GM12878 (cell line): Measurements from ENCODE around the gene RPLP2.
A peak's percentile ranks its signal among the peaks of the same experiment; 100 is the strongest.

Experiments used
- CTCF ChIP-seq, 3 experiments: IDR thresholded peaks in 2 of 3; conservative IDR thresholded peaks in 1 of 3; 2 replicates each; pipeline ENCODE4 v1.5.1; 2011; ENCODE audit warnings: low read depth in 3 of 3, low read length in 3 of 3, mild to moderate bottlenecking in 3 of 3, control low read depth in 2 of 3, moderate library complexity in 2 of 3, inconsistent platforms in 1 of 3, mixed read lengths in 1 of 3; ENCODE audit not compliant: control insufficient read depth in 2 of 3, insufficient read depth in 1 of 3; ENCODE audit errors: extremely low read depth in 1 of 3
- CUX1 ChIP-seq: IDR thresholded peaks from 2 replicates; pipeline ENCODE4 v1.6.1; 2012; ENCODE audit warnings: improper control_type of control experiment, low read depth, low read length; ENCODE audit not compliant: insufficient replicate concordance
- JUND ChIP-seq: IDR thresholded peaks from 2 replicates; pipeline ENCODE4 v1.6.1; 2012; ENCODE audit warnings: low read depth, mild to moderate bottlenecking, low read length, improper control_type of control experiment, moderate library complexity
- LARP7 ChIP-seq: fragments of 450-650 bp; IDR thresholded peaks from 2 replicates; pipeline ENCODE4 v1.6.1; 2017; ENCODE audit warnings: mild to moderate bottlenecking
- PKNOX1 ChIP-seq: fragments of 450-650 bp; IDR thresholded peaks from 2 replicates; pipeline ENCODE4 v1.6.1; 2016; ENCODE audit warnings: mild to moderate bottlenecking
- POLR2A ChIP-seq: IDR thresholded peaks from 2 replicates; pipeline ENCODE4 v1.6.1; 2011; ENCODE audit warnings: low read depth, mild to moderate bottlenecking, low read length
- POLR2AphosphoS5 ChIP-seq: IDR thresholded peaks from 2 replicates; pipeline ENCODE4 v1.6.1; 2011; ENCODE audit warnings: mild to moderate bottlenecking, low read length, inconsistent platforms
- PRDM15 ChIP-seq: fragments of 450-650 bp; formaldehyde crosslinking; IDR thresholded peaks from 2 replicates; pipeline ENCODE4 v1.4.0; 2020; ENCODE audit warnings: mild to moderate bottlenecking, moderate library complexity
- RAD21 ChIP-seq: IDR thresholded peaks from 2 replicates; pipeline ENCODE4 v1.6.1; 2011; ENCODE audit warnings: mild to moderate bottlenecking, low read depth, low read length, moderate library complexity; ENCODE audit not compliant: insufficient read depth
- RAD51 ChIP-seq: fragments of 450-650 bp; IDR thresholded peaks from 2 replicates; pipeline ENCODE4 v1.6.1; 2016; ENCODE audit warnings: moderate library complexity, mild to moderate bottlenecking, inconsistent platforms
- REST ChIP-seq: IDR thresholded peaks from 2 replicates; pipeline ENCODE4 v1.6.1; 2012; ENCODE audit warnings: mild to moderate bottlenecking, low read depth, low read length
- YY1 ChIP-seq: IDR thresholded peaks from 2 replicates; pipeline ENCODE4 v1.6.1; 2011; ENCODE audit warnings: low read depth, mild to moderate bottlenecking, low read length
- ZNF384 ChIP-seq: IDR thresholded peaks from 2 replicates; pipeline ENCODE4 v1.6.1; 2012; ENCODE audit warnings: low read depth, mild to moderate bottlenecking, low read length, improper control_type of control experiment, borderline replicate concordance

GRCh38 chr11:764322-765024, 45.3 kb upstream of the RPLP2 start:
- TF ChIP-seq CTCF (IDR thresholded peaks at IDR 0.05 in 2 of 3, conservative IDR thresholded peaks at IDR 0.05 in 1 of 3; ENCODE audit: control insufficient read depth in 2 of 3, extremely low read depth in 1 of 3, insufficient read depth in 1 of 3, low read depth in 3 of 3, low read length in 3 of 3), result no peak
- no peak for TF ChIP-seq PRDM15 (CRISPR knock-in tag)
- TF ChIP-seq POLR2A, result 0 out of 2 replicates have a peak, but pooled peaks have one; percentile 44
- no peak for TF ChIP-seq ZNF384
- no peak for TF ChIP-seq RAD21
- TF ChIP-seq PKNOX1, result no peak
- no peak for TF ChIP-seq POLR2AphosphoS5
- no peak for TF ChIP-seq YY1
- TF ChIP-seq RAD51, result no peak
- TF ChIP-seq CUX1, result no peak
- no peak for TF ChIP-seq JUND
- TF ChIP-seq REST, result no peak
- no peak for TF ChIP-seq LARP7
